HG03108 (cell line): ENCODE data around the gene RARS1.
"Not testable (repeated sequence)": the region's sequence is repeated elsewhere in the genome, so short reads cannot be mapped to it uniquely, and the experiment has no call there.

Experiments
- ATAC-seq: cut with Tn5 transposase; IDR thresholded peaks from one replicate; pipeline ENCODE4 v1.9.1; 2021; ENCODE audit warnings: moderate library complexity; ENCODE audit not compliant: unreplicated experiment

Gene RARS1

DNA sequence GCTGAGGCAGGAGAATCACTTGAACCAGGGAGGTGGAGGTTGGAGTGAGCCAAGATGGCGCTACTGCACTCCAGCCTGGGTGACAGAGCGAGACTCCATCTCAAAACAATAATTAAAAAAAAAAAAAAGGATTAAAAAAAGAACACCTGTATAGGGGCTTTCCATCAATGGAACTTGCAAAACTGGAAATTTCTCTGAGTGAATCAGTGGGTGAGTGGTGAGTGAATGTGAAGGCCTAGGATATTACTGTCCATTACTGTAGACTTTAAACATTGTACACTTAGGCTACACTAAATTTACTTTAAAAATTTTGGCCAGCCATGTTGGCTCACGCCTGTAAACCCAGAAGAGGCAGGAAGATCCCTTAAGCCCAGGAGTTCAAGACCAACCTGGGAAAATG, 5.7 kb upstream of the RARS1 start:
- no peak for ATAC-seq

DNA sequence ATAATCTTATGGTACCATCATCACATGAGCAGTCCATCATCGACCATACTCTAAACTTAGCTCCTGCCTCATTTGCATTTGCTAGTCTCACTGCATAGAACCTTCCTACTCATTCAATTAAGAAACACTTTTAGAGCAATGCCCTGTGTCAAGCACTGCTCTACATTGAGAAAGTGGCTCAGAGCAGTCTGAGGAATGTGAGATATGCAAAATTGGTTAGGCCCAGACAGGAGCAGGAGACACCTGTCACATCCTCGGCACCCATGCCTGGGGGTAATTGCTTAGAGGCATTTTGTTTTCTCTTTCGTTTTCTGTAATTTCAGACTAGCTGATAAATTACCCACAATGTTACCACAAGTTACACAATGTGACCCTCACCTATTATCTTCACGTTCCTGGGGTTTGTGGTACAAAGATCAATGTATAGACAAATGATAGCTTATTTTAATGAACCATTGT, 4.9 kb upstream of the RARS1 start:
- ATAC-seq, result peak; percentile 95

DNA sequence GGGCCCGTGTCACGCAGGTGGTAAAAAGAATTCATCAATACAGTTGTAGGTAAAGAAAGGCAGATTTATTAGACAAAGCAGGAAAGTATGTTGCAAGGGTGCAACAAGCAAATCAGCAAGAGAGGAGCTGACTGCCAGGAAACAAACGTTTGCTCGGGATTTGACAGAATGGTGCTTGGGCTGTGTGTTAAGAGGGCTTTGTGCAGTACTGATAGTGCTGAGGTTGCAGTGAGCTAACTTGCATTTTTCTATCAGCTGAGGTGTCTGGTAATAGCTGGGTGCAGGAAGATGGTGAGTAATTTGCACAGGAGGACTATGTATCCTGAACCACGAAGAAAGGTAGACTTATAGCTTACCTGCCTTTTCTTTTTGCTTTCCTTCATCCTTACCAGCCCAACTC, 3.9 kb upstream of the RARS1 start:
- ATAC-seq, result no peak

DNA sequence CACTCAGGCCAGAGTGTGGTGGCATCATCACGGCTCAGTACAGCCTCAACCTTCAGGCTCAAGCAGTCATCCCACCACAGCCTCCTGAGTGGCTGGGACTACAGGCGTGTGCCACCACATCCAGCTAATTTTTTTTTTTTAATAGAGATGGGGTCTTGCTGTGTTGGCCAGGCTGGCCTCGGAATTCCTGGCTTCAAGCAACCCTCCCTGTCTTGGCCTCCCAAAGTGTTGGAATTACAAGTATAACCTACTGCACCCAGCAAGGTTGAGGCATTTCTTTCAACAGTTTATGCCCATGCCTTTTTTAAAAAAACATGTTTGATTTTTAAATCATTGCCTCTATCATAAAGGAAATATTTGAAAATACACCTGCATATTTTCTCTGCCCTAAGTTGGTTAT, 2.8 kb downstream of the RARS1 start:
- no peak for ATAC-seq

DNA sequence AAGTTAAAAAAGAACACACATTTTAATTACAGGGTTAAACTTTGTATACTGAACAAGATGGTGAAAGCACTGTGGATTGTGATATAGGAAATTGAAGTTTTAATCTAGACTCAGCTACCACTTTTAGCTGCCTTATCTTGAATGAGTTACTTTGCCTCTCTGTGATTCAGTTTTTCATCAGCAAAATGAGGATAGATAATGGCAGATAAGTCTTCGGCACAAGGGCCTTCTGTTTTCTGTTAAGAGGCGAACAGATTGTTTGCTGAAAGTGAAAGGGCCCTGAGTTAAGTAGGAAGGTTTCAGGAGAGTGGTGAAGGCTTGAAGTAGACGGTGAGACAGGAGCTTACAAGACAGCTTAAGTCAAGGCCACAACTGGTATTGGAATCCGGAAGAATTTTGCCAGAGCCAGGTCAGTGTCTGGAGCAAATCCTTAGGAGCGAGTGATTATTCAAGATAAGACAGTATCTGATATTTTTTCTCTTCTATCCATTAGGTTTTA, 7.8 kb downstream of the RARS1 start:
- no peak for ATAC-seq

DNA sequence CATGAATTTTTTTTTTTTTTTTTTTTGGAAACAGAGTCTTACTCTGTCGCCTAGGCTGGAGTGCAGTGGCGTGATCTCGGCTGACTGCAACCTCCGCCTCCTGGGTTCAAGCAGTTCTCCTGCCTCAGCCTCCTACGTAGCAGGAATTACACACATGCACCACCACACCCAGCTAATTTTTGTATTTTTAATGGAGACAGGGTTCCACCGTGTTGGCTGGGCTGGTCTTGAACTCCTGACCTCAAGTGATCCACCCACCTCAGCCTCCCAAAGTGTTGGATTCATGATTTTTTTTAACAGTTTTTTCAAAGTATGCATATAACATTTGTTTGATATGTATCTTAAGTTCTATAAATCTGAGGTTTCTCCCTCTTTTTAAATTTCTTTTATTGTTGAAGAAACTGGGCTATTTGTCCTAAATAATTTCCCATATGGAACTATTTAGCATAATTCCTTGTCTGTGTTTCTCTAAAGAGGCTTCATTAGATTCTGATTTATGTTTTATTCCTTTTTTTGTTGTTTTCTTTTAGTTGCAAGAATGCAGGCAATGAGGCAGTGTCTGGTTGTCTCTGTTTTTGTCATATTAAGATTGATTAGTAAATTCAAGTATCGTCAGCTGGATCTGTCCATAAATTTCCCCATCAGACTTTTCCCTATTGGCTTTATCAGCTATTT, 16.4 kb downstream of the RARS1 start:
- ATAC-seq, result no peak

DNA sequence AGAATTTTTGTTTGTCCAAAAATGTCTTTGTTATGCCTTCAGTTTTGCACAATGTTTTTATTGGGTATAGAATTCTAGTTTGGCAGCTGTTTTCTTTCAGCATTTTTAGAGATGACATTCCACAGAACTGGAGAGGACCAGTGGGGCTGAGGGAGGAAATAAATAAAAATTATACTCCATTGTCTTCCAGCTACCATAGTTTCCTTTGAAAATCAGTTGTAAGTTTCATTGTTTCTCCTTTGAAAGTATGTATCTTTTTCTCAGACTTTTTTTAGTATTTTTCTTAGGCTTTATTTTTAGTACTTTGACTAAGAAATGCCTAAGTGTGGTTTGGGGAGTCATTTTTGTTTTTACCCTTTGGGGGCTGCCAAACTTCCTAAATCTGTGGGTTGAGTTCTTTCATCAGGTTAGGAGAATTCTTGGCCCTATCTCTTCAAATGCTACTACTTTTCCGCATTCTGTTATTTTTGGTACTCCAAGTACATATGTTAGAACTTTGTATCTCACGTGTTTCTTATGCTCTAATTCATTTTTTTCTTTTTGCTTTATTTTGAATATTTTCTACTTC, 27.7 kb downstream of the RARS1 start:
- no peak for ATAC-seq

DNA sequence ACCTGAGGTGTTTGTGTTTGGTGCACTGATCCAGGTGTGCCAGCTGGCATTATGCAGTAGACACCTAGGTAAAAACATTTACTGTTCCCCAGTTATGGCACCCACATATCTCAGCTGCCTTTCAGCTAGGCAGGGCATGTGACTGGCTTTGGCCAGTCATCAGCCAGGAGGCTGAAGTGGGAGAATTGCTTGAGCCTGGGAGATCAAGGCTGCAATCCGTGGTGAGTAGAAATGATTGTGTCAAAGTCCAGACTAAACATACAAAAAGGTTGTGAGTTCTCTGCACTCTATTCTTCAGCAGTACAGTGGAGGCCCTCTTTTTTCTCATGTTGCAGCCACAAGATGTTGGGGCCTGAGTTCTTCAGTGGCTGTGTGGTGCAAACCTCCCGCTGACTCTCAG, 39.6 kb downstream of the RARS1 start:
- no peak for ATAC-seq

DNA sequence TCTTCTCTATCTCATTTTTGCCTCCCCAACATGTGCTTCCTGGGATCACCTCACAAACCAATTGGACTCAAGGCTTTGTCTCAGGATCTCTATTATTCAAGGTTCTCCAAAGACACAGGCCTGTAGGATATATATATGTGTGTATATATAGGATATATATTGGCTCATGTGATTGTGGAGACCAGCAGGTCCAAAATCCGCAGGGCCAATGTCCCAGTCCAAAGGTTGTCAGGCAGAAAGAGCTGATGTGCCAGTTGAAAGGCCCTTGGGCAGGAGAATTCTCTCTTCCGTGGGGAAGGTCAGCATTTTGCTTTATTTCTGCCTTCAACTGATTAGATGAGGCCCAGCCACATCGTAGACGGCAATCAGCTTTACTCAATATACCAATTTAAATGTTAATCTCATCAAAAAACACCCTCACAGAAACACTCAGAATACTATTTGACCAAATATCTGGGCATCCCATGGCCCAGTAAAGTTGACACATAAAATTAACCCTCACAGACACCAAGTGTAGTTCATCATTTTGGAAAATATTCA, 41.6 kb downstream of the RARS1 start:
- no peak for ATAC-seq

DNA sequence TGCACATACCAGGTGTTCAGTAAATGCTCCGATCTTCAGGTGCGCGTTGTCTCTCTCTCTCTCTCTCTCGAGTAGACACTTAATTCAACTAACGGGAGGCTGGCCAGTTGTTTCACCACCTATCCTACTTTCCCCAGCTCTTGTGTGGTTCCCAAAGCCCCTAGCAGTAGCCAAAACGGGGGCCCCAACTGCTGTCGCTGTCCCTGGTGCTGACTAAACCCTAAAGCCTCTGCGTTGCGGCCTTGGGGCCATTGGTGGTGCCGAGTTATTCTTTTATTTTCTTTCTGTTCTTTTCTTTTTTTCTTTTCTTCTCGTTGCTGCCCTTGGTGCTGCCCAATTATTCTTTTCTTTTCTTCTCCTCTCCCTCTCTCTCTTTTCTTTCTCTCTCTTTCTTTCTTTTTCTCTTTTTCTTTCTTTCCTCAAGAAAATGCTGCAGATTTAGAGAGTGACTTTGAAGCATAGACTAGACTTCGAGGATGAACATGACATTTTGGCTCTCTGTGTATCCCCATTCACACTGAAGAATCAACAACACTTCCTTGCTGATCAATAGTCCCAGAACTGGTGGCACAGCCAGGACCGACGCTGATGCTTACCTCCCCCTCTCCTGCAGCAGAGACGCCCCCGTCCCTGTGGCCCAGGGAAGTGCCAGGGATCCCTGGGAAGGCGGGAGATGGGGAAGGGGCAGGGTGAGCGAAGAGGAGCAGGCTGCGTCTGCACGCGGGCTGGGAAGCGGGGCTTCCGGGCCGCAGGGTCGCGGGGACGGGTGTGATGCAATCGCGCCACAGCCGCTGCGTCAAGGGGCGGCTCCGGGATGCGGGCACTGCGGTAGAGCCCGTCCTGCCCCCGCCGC, 42.5 kb downstream of the RARS1 start, which contains the start of gene FBLL1:
FBLL1 (plus strand) TSS at position 785 of the 853 bp plus-strand sequence. CDS start 200 bp downstream, outside the sequence.
- ATAC-seq, result no peak

DNA sequence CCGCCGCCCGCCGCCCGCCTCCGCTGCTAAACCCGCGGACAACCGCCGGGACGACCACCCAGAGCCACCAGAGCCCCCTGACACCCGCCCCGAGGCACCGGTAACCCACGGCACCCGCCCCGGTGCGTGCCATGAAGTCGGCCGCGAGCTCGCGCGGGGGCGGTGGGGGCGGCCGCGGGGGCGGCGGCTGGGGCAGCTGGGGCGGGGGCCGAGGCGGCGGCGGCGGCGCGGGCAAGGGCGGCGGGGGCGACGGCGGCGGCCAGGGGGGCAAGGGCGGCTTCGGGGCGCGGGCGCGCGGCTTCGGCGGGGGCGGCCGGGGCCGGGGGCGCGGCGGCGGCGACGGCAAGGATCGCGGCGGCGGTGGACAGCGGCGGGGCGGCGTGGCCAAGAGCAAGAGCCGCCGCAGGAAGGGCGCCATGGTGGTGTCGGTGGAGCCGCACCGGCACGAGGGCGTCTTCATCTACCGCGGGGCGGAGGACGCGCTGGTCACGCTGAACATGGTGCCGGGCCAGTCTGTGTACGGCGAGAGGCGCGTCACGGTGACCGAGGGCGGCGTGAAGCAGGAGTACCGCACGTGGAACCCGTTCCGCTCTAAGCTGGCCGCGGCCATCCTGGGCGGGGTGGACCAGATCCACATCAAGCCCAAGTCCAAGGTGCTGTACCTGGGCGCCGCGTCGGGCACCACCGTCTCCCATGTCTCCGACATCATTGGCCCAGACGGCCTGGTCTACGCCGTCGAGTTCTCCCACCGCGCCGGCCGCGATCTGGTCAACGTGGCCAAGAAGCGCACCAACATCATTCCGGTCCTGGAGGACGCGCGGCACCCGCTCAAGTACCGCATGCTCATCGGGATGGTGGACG, 43.3 kb downstream of the RARS1 start:
- ATAC-seq, result no peak

DNA sequence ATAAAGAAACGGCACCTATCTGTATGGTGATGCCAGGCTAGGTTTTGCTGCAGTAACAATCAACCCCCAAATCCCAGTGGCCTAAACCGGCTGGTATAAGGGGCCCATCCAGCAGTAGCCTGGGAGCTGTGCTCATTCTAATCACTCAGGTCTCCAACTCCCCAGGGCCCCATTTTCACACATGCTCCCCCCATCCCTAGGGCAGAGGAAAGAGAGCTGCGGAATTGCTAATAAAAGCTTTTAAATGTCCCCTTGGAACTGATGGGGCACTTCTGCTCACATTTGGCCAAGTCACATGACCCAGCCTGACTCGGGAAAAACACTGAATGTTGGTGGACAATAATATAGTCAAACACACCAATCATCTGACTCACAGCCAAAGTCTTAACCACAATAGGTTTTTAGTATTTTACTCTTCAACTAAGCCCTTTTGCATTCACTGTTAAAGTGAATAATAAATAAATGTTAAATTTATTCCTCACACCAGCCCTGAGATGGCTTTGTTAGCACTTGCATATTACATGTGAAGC, 44.4 kb downstream of the RARS1 start:
- ATAC-seq, result no peak

DNA sequence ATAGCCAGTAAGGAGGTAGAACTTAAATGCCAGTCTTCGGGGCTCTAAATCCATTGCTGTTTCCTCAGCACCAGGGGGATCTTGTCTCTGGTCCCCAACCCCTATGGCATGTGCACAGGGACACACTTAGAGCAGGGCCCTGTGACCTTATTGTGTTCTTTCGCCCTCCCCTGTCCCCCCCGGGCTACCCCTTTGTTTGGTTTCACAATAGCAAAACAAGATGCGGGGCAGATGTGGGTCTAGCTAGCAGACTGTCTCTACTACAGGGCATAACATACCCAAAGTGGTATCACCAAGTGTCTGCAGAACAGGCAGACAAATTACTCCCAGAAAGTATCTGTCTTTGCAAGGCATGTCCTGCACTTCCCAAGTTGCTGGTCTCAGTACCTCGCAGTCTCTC, 44.9 kb downstream of the RARS1 start:
- no peak for ATAC-seq

DNA sequence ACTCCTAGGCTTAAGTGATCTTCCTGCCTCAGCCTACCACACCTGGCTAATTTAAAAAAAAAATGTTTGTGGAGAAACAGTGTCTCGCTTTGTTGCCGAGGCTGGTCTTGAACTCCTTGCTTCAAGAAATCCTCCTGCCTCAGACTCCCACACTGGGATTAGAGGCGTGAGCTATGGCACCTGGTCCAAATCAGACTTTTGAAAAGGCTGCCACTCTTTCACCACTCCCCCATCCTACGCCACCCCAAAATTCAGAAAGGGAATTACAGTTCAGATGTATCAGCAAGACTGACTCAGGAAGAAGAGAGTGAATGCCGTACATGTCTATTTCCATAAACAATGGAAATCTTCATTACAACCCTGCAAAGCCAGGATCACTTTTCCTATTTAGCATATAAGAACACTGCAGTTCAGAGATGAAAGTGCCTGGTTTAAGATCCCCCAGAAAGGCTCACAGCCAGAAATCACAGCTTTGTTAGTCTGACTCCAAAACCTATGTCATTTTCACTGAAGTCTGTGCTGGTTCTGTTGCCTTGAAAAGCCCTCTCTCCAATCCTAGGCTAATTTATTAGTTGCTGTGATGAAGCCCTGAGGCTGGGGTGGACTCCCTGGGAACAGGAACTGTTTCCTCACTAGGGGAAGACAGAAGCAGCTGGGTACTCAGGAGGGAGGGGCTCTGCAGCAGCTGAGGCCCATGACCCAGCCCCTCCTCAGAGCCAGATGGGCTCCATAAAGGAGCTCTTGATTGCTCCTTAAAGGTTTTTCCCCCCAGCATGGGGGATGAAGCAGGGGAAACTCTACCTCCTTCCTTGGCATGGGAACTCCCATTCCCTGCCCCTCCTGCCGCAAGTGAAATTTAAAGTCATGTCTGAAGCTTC, 46.0 kb downstream of the RARS1 start:
- ATAC-seq, result no peak

DNA sequence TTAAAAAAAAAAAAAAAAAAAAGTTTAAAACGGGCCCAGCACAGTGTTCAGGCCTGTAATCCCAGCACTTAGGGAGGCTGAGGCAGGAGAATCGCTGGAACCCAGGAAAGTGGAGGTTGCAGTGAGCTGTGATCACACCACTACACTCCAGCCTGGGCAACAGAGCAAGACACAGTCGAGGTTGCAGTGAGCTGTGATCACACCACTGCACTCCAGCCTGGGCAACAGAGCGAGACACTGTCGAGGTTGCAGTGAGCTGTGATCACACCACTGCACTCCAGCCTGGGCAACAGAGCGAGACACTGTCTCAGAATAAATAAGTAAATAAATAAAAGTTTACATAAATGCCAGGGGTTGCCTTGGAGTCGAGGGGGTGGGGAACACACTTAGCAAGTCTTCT, 48.1 kb downstream of the RARS1 start:
- not testable (repeated sequence) for ATAC-seq

DNA sequence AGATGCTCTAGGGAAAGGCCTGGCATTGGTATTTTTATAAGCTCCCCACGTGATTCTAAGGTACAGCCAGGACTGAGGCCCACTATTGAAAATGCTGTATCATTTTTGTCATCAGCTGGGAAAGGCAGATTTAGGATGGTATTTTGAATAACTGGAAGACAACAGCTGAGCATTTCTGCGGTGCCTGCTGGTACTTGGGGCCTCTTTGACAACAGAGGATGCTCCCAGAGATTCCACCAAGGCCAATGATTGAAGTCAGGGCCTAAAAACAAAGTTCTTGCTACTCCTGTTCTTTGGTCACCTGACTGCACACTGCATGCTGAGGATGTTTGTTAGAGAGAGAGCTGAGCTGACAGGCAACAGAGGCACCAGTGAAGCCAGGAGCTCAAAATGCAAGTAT, 50.9 kb downstream of the RARS1 start:
- ATAC-seq, result no peak

DNA sequence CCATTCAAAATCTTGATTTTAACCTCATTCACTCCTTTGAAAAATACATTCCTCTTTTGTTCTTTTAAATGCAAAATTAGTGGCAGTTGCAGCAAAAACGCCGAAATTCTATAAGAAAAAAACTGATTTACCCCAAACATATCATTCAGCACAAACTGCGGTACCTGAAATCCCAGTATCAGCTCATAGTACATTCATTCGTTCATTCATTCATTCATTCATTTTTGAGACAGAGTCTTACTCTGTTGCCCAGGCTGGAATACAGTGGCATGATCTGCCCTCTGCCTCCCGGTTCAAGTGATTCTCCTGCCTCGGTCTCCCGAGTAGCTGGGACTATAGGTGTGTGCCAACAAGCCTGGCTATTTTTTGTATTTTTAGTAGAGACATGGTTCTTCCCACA, 63.3 kb downstream of the RARS1 start:
- ATAC-seq, result no peak

DNA sequence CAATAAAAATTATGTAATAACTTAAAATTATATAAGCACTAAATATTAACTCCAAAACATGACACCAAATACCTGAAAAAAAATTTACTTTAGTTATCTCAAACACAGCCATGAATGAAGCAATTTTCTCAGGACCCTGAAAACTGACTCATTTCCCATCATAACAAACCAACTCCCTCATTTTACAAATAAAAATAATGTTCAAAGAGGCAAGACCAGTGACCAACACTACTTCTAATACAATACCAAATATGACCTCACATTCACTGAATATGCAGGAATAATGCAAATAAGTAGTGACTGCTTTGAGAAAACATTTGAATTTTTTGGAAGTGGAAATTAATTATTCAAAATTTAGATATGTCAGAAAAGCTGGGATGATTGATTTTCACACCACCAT, 64.4 kb downstream of the RARS1 start:
- ATAC-seq, result no peak

DNA sequence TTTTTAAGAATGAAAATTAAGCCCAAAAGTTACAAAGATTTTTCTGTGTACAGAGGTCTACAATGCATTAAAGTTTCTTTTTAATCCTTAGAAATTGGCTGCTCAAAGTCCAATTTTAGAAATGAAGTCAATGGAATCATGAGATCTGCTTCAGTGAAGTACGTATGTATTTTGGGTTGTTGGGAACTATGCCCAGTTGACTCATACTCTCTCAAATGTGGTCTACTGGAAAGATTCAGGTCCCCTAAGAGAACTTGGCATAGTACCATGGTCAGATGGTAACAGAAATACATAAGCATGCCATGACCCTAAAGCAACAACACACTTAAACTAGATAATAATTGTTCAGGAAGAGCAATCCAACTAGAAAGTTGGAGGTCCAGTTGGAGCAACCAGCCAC, 65.9 kb downstream of the RARS1 start:
- ATAC-seq, result no peak
